GM21529 (cell line): ENCODE measurements around the gene TANGO2.

Experiments used
- ATAC-seq: cut with Tn5 transposase; IDR thresholded peaks from one replicate; pipeline ENCODE4 v1.9.1; 2021; ENCODE audit not compliant: unreplicated experiment

TANGO2 gene

DNA sequence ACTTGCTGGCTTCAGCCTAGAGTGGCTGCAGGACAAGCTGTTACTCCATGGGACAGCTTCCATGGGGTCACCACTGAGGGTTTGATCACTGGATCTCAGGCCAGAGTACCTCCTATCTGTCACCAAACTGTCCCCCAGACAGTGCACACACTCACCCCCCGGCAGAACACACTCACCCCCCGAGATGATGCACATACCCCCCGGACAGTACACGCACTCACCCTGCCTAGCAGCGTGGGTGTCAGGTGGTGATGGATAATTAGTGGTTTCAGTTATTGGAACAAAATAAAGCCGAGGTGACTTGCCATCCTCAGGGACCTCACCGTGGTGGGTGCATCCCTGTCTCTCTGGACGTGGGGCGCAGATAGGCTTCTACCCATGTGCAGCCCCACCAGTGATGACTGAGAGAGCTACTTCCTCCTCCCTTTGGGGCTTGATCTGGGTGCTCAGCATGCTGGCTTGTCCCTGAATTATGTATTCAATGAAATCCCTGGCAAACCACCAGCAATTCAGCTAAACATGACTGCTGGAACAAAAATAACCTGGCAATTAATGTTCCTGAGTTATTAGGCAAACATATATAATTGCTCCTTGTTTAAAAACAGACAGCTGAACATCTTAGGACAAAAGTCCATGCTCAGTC, 18.9 kb downstream of the TANGO2 start:
- no peak for ATAC-seq

DNA sequence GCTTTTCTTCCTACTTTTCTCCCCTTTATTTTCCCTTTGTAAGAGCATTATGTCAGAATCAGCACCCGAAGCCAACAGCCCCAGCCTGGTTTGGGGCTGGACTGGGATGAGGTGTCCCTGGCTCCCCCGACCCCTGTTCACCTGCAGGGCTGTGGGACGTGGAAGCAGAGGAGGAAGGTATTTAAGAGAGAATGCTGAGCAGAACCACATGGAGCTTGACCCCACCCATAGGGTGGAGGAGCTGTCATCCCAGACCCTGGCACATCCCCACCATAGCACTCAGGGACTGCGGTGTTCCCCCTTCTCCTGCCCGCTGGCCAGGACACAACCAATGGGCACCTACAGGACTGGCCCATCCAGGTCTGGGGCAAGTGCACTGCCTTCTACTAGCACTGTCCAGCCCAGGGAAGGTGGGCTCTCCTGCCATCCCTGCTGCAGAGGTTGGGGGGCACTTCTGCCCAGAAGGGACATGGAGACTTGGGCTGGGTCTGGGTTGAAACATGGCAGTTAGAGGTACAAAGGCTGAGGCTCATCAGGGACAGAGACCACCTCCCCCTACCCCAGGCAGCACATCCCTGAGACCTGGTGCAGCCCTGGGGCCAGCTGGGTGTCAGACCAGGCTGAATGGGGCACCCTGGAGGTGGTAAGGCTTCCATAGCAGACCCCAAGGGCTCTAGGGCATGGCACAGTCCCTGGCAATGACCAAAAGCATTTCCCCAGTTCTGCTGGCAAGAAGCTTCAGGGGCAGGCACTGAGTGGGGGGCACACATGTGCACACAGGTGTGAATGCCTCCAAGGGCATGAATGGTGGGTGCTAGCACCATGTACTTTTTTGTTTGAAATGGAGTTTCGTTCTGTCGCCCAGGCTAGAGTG, 19.7 kb downstream of the TANGO2 start:
- no peak for ATAC-seq

DNA sequence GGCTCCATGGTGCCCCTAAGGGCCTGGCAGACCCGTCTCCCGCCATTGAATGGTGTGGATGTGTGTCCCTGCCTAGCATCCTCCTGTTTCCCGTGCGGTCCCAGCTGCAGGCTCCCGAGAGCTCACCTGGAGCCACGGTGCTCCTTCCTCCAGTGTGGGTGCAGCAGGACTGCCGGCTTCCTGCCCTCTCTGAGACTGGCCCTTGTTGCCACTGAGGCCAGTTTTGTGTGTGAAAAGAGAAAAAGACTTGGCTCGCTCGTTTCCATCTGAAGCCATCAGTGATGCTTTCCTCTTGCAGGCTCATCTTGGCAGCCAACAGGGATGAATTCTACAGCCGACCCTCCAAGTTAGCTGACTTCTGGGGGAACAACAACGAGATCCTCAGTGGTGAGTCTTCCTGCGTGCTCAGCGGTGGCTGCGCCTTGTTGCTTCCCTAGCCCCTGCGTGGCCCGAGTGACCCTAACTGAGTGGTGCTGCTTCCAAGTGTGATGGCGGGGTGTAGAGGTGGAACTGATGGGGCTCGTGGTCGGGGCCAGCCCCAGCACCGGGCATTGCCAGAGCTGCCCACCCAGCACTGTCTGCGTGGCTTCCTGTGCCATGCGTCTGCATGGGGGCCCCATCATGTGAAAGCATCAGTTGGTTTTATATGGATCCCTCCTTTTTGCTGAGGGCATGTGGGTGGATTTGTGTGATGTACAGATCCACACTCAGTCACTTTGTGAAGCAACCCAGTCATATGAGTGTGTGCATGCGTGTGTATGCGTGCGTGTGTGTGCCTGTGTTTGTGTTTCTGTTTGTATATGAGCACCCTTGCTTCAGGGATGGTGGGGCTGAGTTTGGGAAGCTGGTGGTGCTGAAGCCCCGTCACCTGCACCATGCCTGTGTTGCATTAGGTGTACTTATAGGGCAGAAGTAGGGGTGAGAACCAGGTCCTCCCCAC, 22.4 kb downstream of the TANGO2 start:
- no peak for ATAC-seq

DNA sequence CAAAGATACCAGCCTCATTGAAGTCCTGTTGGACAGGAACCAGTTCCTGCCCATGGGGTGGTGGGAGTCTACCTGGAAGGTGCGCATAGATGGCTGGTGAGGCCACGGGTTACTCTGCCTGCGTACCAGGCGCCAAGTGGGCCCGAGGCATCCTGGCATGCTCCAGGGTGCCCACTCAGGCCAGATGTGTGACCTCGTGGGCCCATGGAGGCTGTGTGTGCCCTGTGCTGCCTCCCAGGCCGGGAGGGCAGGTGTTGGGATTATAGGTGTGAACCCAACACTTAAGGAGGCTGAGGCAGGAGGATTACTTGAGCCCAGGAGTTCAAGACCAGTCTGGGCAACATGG, 23.1 kb downstream of the TANGO2 start:
- no peak for ATAC-seq

DNA sequence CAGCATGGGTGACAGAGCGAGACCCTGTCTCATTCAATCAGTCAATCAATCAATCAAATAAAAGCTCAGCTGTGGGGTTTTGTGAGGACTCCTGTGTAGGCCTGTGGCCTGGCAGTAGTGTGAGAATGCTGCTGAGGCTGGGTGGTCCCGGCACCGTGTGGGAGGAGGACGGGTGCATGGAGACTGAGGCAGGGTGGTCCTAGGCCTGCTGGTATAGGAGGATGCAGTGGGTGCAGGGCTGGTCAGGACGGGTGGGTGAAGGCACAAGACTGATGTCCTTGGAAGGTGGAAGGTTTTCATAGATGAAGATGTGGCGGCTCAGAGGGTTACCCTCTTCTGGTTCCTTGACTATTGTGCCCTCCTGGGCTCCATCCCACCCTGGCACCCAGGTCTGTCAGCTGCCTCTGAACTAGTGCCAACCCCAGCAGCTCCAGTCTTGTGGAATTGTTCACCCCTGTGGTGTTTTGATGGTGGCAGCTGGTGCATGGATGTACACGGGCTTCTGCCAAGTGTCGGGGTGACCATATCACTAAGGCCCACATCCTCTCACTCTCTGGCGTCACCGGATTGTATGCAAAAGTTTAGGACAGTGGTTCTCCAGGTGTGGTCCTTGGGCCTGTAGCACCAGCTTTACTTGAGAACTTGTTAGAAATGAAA, 23.7 kb downstream of the TANGO2 start:
- ATAC-seq: no peak

DNA sequence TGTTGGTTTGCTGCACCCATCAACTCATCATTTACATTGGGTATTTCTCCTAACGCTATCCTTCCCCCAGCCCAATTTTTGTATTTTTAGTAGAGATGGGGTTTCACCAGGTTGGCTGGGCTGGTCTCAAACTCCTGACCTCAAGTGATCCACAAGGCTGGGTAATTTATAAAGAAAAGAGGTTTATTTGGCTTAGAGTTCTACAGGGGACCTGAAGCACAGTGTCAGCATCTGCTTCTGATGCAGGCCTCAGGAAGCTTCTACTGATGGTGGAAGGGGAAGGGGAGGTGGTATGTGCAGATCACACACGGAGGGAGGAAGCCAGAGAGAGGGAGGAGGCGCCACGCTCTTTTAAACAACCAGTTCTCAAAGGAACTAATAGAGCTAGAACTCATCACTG, 25.8 kb downstream of the TANGO2 start:
- ATAC-seq: no peak

DNA sequence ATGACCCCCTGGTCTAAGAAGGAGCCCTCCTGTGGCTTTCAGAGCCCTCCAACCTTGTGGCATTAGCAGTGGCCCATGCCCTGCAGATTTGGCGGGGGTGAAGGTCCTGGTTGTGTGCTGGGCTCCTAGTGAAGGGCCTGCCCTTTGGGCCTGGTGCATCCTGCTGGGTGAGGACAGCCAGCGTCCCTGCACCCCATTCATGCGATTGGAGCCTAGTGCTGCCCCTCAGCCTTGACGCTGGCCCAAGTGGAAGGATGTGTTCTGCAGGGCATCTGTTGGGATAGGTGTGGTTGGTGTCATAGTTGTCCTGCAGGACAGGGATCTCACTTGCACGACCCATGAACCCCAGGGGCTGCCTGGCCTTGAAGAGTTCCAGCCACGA, 31.0 kb downstream of the TANGO2 start:
- no peak for ATAC-seq

DNA sequence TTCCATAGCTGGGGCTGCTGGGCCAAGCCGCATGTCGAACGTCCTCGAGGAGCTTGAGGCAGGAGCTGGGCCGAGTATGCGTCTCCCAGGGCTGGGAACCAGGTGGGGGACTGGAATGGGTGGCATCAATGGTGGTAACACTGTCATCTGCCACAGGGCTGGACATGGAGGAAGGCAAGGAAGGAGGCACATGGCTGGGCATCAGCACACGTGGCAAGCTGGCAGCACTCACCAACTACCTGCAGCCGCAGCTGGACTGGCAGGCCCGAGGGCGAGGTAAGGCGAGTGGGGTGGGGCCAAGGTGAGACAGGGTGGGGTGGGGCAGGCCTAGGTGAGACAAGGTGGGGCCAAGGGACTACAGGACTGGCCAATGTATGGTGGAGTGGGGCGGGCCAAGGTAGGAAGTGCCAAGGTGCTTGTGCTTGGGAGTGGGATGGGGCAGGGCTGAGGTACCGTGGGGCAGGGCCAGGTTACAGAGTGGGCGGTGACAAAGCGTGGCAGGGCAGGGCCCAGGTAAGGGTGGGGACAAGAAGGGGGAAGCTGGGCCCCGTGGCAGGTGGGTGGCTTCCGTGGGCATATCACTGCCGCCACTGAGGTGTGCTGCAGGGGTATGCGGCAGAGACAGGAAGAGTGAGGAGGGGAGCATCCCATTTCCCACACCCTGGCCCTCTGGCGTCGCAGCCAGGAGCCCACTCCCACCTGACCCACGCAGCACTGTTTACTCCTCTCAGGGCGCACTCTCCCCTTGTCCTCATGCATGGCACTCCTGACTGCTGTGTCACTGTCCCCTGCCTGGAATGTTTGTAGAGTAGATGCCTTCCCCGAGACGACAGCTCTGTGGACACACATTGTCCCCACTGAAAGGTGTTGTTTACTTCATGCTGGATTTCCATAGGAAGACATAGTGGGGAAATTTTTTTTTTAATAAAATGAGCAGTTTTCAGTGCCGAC, 31.7 kb downstream of the TANGO2 start:
- ATAC-seq: no peak

DNA sequence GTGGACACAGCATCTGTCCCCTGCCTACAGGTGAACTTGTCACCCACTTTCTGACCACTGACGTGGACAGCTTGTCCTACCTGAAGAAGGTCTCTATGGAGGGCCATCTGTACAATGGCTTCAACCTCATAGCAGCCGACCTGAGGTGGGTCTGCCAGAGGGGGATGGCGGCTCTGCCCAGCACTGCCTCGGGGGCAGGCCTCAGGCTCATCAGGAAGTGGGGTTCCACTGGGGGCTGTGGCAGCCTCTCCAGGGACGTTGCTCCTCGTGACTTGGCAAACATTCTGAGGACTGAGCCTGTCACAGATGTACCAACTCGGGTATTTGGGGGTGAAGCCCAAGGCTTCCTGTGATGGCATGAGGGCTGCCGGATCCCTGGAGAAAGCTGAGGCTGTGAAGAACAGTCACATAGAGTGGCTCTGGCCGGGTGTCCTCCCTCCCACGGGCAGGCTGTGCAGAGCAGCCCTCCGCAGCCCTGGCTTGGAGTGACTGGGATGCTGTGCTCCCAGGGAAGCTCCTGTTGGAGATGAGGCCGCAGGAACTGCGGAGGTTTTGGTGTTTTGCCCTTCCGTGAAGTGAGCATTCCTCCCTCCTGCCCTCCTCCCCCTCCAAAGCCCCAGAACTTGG, 32.6 kb downstream of the TANGO2 start:
- ATAC-seq: no peak

DNA sequence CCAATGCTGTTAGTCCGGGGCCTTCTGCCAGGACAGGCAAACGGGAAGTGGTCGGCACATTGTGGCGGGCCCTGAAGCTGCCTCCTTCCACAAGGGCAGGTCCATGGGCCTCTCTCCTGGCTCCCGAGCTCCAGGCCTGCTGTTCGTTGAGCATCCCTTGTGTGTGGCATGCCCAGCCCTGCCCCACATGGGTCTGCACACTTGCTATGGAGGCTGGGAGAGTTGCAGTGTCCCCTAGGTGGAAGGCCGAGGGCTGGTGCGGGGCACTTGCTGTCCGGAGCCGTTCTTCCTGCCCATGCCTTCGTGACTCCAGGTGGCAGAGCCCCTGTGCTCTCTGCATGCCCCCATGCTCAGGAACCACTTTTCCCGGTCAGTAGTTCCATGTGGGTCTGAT, 33.1 kb downstream of the TANGO2 start:
- ATAC-seq: no peak

DNA sequence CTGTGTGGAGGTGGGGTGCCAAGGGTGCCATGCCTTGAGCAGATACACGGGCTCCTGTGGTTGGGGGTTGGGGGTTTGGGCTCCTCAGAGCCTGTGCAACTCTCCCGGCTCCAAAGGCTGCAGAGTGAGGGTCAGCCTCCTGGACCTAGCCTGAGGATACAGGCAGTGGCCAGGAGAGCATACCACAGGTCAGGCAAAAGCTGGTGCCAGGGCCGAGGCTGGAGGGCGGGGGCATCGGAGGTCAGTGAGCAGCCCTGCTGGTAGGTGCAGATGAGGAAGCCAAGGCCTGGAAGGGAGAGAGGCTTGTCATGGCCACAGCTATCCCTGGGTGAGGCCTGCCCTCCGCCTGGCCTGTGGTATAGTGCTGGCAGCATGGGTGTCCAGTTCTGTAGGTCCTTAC, 33.6 kb downstream of the TANGO2 start:
- no peak for ATAC-seq

DNA sequence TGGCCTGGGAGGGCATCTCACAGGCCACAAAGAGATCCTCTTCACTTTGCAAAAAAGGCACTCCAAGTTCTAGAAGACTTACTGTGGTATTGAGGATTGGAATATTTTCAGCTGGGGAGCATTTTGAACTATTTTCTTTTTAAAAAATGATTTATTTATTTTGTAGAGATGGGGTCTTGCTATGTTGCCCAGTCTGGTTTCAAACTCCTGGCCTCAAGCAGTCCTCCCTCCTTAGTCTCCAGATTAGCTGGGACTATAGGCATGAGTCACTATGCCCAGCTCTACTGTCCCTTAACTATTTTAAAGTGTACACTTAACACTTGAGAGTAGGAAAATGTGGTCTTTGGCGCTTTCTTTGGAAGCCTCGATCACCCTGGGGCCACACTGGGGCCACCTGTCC, 34.2 kb downstream of the TANGO2 start:
- ATAC-seq: no peak

DNA sequence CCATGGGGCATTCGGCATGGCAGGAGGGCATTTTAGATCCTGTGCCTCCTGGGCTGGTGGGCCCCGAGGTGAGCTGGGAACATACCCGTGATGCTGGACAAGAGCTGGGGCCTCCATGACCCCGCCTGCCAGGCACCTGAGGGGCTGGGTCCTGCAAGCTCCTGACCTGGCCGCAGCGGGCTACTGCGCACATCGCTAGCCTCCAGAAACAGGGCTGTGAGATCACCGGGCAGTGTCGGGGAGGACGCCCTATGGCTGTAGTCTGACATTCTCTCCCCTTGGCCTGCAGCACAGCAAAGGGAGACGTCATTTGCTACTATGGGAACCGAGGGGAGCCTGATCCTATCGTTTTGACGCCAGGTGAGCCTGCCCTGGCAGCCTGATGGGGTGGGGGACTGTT, 34.7 kb downstream of the TANGO2 start:
- ATAC-seq: no peak

DNA sequence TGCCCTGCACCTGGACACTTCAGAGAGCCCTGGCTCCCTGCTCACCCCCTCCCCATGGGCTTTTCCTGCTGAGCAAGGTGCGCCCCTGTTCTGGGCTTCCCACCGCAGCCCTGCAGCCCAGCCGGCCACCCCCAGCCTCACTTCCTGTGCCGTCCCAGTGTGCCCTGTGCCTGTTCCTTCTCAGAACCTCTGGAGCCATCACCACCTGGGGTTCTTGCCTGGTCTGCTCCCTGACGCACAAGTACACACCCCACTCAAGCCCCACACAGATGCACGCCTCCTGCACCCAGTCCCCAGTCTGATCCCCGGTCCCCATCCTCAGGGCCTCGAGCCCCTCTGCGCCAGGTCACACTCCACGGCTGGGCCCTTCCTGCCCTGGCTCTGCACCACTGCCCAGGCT, 35.3 kb downstream of the TANGO2 start:
- no peak for ATAC-seq

DNA sequence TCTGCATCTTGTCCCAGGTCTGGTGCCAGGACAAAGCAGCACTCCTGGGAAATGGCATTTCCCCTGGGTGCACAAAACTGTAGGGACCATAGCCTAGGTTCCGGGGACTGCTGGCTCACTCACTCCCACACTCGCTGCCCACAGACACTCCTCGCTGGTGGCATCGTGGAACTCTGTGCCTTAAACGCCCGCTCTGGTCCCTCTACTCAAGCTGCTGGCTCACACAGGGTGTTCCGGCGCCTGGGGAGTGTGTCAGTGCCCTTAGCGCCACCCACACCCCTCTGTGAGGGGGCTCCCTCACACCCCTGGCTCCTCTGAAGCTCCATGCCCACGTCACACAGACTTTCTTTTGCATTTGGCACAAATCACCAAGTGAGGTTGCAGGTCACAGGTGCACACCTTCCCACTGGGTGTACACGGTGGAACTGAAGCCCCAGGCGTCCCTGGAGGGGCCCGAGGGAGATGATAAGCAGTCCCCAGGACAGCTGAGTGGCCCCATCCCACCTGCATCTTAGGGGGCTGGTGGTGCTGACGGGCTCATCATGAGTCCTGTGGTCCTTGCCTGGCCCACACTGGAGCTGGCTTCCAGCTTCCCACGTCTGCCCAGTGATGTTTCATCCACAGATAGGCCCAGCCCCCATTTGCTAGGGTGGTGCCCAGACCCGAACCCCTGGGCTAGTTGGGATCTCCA, 35.9 kb downstream of the TANGO2 start:
- ATAC-seq: no peak

DNA sequence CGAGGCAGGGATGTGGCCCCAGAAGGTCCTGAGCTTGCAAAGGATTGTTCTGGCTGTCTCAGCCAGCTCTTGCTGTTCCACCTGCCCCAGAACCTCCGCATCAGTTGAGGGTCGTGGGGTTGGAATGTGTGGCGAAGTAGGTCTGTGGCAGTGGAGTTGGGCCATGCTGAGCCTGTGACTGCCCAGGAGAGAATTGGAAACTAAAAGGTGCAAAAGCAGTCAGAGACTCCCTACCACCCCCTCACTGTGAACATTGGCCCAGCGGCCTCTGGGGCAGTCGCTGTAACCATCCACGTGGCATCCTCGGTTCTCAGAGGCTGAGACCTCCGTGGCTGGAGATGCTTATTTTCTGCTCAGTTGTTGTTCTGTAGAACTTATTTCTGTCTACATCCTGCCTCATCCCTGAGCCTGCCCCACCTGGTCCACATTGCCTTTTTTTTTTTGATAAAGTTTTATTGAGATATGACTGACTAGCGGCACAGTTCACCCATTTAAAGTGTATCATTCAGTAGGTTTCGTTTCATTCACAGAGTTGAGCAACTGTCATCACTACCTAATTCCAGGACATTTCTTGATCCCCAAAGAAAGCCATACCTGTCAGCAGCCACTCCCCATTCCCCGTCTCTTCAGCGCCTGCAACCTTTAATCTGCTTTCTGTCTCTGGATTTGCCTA, 36.8 kb downstream of the TANGO2 start:
- no peak for ATAC-seq

DNA sequence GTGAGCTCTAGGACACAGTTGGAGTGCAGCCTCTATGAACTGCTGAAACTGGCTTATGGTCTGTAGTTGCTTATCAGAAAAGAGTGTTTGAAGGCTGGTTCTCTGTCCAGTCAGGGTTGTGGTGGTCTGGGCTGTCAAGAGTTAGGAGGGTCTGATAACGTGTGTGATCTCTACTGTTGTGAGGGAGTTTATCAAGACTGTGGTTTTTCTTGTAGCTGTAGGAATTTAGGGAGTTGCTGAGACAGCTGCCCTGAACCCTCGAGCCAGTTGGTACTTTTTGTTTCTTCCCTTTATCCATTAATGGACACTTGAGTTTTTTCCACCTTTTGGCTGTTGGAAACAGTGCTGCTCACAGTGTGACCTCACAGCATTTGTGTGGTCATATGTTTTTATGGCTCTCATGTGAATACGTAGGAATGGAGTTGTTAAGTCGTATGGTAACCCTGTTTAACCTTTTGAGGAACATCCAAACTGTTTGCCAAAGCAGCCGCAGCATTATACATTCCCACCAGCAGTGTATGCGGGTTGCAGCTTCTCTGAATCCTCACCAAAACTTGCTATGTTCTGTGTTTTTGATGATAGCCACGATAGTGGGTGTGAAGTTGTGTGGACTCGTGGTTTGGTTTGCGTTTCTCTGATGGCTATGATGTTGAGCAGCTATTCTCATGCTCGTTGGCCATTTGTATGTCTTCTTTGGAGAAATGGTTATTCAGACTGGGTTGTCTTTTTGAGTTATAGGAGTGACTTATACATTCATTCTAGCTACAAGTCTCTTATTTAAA, 38.3 kb downstream of the TANGO2 start:
- no peak for ATAC-seq
